Prostate gland (tissue), 2 donors: ENCODE measurements around the gene PTPRK.

Experiments
- POLR2A ChIP-seq: fragments of 450-650 bp; IDR thresholded peaks from one replicate; pipeline ENCODE4 v1.6.1; 2016; ENCODE audit warnings: antibody characterized with exemption, mild to moderate bottlenecking
- POLR2AphosphoS5 ChIP-seq: sonication (generic); formaldehyde crosslinking; IDR thresholded peaks from one replicate; pipeline ENCODE4 v1.6.1; 2017; ENCODE audit warnings: antibody characterized with exemption
- TF ChIP-seq, protein P1 (sequence below), 4 experiments: fragments of 200-600 bp in 2 of 4; fragments of 450-650 bp in 2 of 4; sonication (generic) in 2 of 4; IDR thresholded peaks; 1 replicate in 3 of 4; 2 replicates in 1 of 4; pipeline ENCODE4 v1.5.1; 2016 to 2019; ENCODE audit warnings: antibody characterized with exemption in 4 of 4, mild to moderate bottlenecking in 2 of 4, moderate library complexity in 2 of 4

DNA sequence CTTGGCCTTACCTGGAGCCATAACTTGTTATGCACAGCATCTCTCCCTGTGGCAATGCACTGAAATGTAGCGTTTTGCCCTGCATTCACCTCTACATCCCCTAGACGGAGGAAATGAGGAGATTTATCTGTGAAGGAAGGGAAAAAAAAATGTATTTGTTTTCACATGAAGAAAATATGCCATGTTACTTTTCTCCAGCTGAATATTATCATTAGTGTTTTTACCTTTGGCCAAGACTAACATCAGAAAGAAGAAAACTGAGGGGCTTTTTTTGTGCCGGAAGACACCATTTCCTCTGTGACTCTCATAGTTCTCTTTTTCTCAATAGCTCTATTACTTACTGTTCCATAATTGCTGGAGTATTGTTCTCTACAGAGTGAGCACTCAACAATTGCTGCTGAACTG is 280.4 kb downstream of the PTPRK start:
- TF ChIP-seq, protein P1, sequence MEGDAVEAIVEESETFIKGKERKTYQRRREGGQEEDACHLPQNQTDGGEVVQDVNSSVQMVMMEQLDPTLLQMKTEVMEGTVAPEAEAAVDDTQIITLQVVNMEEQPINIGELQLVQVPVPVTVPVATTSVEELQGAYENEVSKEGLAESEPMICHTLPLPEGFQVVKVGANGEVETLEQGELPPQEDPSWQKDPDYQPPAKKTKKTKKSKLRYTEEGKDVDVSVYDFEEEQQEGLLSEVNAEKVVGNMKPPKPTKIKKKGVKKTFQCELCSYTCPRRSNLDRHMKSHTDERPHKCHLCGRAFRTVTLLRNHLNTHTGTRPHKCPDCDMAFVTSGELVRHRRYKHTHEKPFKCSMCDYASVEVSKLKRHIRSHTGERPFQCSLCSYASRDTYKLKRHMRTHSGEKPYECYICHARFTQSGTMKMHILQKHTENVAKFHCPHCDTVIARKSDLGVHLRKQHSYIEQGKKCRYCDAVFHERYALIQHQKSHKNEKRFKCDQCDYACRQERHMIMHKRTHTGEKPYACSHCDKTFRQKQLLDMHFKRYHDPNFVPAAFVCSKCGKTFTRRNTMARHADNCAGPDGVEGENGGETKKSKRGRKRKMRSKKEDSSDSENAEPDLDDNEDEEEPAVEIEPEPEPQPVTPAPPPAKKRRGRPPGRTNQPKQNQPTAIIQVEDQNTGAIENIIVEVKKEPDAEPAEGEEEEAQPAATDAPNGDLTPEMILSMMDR (IDR thresholded peaks at IDR 0.05): no peak
- no peak for TF ChIP-seq POLR2AphosphoS5
- no peak for TF ChIP-seq POLR2A
